ENCODE measurements around the gene SEC14L3. TPM values are rescaled to one million over a fixed set of nuclear protein-coding genes. Genes with fewer than 3 reads are reported as not detected.
"Not testable (repeated sequence)": the region's sequence is repeated elsewhere in the genome, so short reads cannot be mapped to it uniquely, and the experiment has no call there.

The SEC14L3 gene
- total RNA-seq, 1 donor from 2014 or later: not detected

- intact Hi-C loops (cut with DNase I): loop anchor here (10.0 kb wide), 1 partner anchor 373 kb away; no protein-coding TSS in a partner anchor
- no peak for DNase-seq (ENCODE audit: low spot score)
These were observed 16.3 kb upstream of the SEC14L3 start for GRCh38 chr22:30488121-30488520.

DNA sequence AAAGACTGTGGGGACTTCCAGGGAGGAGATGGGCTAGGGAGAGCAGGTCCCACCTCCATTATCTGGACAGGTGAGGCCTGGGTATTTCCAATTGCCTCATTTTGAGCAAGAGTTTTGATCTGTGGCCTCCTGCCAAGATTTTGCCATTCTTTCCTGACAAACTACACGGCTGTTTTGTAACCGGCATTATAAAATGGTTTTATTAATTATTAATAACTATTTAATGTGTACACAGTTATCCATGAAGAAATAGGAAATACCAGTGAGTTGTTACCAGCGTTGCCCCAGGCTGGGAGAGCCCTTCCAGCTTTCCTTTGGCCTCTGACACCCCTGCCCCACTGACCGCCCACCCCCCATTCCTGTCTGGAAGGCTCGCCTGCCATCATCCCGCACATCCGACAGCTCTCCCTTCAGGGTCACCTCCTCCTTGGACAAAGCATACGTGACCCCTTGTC lies 14.9 kb upstream of the SEC14L3 start:
- no peak for DNase-seq (ENCODE audit: low spot score)
- intact Hi-C loops (cut with DNase I): loop anchor here (10.0 kb wide), 1 partner anchor 372 kb away; no protein-coding TSS in a partner anchor

GRCh38 chr22:30486118-30486517 lies 14.3 kb upstream of the SEC14L3 start:
- intact Hi-C loops (cut with DNase I): loop anchor here (10.0 kb wide), 1 partner anchor 371 kb away; no protein-coding TSS in a partner anchor
- no peak for DNase-seq (ENCODE audit: low spot score)

DNA sequence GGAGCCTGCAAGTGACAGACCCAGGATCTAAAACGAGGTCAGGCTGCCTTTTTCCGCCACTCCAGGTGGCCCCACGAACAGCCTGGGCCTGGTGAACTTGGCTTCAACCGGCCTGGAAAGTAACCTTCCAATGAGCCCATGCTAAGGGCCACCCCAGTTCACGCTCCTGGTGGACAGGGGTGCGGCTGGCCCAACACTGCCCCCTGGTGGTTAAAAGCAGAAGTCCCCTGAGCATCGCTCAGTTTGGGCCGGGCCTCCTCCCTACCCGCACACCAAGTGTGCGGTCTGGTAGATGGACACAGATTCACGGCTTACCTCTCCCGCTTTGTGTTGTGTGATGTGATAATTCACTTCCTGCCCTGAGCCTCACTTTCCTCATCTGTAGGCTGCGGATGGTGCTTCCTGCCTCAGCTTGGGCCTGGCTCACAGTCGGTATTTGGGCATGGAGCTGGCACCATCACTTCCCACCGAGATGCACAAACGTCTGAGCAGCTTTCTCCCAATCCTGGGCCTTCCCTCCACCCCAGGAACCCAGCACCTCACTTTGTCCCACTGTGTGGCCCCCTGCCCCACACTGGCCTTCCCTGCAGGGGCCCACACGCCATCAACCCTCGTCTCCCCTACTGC lies 13.7 kb upstream of the SEC14L3 start:
- intact Hi-C loops (cut with DNase I): loop anchor here (10.0 kb wide), 1 partner anchor 371 kb away; no protein-coding TSS in a partner anchor
- peak; percentile 83 for DNase-seq (ENCODE audit: low spot score)

DNA sequence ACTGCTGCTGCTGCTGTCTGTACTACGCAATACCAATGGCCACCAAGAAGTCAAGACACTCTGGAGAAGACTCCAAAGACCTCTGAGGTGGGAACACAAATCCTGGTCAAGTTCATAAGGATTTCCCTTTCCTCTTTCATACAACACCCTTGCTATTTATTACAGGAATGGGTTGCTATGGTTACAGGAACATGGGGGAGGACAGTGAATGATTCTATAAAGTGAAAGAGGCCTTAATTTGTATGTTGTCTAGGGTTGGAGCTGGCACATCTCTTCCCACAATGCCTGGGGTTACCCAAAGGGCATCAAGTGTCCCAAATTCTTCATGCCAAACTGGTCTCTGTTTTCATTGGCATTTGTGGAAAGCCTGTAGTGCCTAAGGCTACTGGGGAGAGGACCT lies 11.4 kb upstream of the SEC14L3 start:
- intact Hi-C loops (cut with DNase I): loop anchor here (5.0 to 10.0 kb wide), 2 partner anchors 91 to 368 kb away; no protein-coding TSS in a partner anchor
- no peak for DNase-seq (ENCODE audit: low spot score)

- no peak for DNase-seq (ENCODE audit: low spot score)
- intact Hi-C loops (cut with DNase I): loop anchor here (5.0 to 10.0 kb wide), 2 partner anchors 89 to 367 kb away; no protein-coding TSS in a partner anchor
These were observed 9.9 kb upstream of the SEC14L3 start for GRCh38 chr22:30481711-30482110.

DNA sequence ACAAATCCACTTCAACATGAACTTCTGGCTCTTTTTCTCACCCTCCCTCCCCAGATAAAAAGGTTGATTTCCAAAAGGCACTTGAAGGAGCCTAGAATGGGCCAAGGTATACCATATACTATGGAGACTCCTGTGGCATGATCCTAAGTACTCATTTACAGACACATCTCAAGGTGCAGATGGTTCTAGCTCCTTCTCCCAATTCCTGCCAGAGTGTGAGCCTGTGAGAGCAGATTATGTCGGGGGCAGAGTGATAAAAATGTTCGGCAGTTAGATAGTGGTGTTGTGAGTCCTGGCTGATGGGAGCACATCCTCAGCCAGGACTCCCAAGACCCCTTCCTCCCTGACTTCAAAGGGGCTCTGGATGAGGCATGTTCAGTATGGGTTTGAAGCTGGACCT lies 8.2 kb upstream of the SEC14L3 start:
- intact Hi-C loops (cut with DNase I): loop anchor here (5.0 to 10.0 kb wide), 2 partner anchors 88 to 365 kb away; no protein-coding TSS in a partner anchor
- DNase-seq (ENCODE audit: low spot score): no peak

DNA sequence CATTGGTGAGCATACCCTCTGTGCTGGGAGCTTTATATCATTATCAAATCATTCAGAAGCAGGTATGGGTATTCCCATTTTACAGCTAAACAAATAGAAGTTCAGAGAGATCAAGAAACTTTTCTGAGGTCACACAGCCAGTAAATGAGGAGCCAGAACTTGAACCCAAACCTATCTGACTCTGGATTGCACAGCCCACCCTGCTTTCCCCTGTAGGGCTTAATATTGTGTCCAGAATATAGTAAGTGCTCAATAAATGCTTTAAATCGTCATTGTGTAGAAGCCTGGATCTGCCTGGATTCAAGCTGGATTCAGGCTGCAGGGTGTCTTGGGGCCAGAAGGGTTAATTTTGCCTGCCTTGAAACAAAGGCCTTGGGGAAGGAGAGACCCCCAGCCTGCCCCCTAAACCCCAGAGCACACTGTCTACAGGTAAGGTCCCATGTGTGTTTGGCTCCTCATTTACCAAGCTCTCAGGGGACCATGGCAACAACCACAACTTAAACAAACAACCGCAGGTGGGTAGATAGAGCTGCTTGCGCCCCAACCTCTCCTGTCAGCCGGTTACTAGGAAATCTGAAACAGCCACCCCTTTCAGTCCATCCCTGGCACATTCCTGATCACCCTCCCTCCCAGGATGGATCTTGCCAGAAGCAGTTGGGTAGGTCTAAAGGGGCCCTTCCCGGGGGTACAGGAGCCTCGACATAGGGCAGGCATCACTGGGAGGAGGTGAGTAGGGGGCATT lies 3.0 kb upstream of the SEC14L3 start:
- DNase-seq (ENCODE audit: low spot score): no peak
- intact Hi-C loops (cut with DNase I): no loop called here

DNA sequence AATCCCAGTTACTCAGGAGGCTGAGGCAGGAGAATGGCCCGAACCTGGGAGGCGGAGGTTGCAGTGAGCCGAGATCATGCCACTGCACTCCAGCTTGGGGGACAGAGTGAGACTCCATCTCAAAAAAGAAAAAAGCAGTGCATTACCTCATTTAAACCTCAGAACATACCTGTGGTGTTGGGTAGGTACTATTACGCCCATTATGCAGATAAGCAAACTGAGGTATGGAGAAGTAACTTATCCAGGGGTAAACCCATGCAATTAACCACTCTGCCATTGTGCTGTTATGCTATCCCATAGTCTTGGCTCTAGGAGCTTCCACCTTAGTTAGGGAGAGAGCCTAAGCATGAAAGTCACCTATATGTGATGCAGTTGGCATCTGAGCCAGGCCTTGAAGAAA lies 2.3 kb upstream of the SEC14L3 start:
- intact Hi-C loops (cut with DNase I): no loop called here

DNA sequence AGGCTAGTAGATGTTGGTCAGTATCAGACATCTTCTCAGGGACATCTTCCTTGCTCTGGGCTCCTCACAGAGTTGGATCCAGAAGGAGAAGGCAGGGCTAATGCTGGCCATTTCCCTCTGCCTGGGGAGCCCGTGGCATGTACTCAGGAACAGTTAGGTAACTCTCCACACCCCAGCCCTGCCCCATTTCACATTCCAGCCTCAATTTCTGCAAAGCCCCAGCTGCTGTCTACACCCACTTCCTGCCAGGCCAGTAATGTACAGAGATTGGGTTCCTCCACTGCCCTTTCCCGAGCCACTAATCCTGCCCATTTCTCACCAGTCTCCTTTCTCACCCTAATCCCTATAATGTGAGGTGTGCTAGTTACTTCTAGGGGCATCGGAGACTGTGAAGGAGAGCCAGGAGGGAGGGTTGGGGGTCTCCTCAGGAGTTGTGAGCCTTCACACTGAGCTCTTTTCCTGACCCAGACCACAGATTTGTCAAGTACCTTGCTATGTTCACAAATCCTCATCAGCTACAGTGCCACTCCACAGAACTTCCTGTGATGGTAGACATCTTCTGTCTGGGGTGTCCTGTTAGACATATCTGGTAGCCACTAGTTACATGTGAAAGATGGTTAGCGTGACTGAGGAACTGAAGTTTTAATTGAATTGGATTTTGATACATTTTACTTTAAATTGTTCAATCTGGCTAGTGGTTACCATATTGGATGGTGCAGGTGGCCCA lies 1.3 kb upstream of the SEC14L3 start:
- no peak for DNase-seq (ENCODE audit: low spot score)
- intact Hi-C loops (cut with DNase I): no loop called here

More for the DNA sequence above, 2.3 kb upstream of the SEC14L3 start:
- no peak for DNase-seq (ENCODE audit: low spot score)

- intact Hi-C loops (cut with DNase I): no loop called here
These were observed 1.2 kb downstream of the SEC14L3 start for GRCh38 chr22:30470655-30471054.

DNA sequence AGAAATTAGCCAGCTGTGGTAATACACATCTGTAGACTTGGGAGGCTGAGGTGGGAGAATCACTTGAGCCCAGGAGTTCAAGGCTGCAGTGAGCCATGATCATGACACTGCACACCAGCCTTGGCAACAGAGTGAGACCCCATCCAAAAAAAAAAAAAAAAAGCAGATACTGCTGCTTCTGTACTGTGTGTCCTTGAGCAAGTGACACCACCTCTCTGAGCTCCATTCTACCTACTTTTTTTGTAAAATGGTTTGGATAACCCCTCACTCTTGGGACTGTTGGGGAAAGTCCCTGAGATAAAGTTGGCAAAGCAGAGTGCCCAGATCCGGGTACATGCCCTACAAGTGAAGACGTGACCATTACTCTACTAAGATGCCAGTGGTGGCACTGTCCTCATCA lies 2.7 kb downstream of the SEC14L3 start:
- intact Hi-C loops (cut with DNase I): no loop called here
- no peak for DNase-seq (ENCODE audit: low spot score)

More at GRCh38 chr22:30470655-30471054, 1.2 kb downstream of the SEC14L3 start:
- DNase-seq (ENCODE audit: low spot score): no peak

- intact Hi-C loops (cut with DNase I); DNase-seq (ENCODE audit: low spot score): not testable (repeated sequence)
These were observed 11.3 kb downstream of the SEC14L3 start for GRCh38 chr22:30460555-30460954.

GRCh38 chr22:30460147-30460546 lies 11.7 kb downstream of the SEC14L3 start:
- no peak for DNase-seq (ENCODE audit: low spot score)
- intact Hi-C loops (cut with DNase I): no loop called here

GRCh38 chr22:30459181-30460052 lies 12.4 kb downstream of the SEC14L3 start:
- no peak for DNase-seq (ENCODE audit: low spot score)
- intact Hi-C loops (cut with DNase I): no loop called here

DNA sequence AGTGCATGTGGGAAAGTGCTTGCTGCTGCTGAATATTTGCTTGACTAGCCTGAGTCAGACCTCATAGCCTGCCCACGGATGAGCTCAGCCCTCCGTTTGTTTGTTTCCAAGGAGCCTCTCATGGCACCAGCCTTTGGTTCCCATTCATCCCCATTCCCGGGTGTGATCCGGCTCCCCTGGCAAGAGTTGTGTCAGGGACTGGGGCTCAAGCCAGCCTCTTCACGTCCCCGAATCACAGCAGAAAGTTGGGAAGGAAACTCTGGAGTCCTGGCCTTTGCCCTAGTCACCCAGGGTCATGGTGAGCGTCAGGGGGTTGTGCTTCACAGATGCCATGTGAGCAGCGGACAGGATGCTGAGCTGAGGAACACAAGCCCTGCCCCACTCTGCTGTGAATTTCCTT lies 13.8 kb downstream of the SEC14L3 start:
- no peak for DNase-seq (ENCODE audit: low spot score)
- intact Hi-C loops (cut with DNase I): no loop called here

- no peak for DNase-seq (ENCODE audit: low spot score)
These were observed 16.6 kb downstream of the SEC14L3 start for GRCh38 chr22:30455075-30455840.

More at GRCh38 chr22:30455075-30455840, 16.6 kb downstream of the SEC14L3 start:
- intact Hi-C loops (cut with DNase I): no loop called here

All from cardiac septum (tissue), 1 donor.